H1 (cell line): Measurements from ENCODE around the gene MXRA7. TPM values are rescaled to one million over a fixed set of nuclear protein-coding genes. Genes with fewer than 3 reads are reported as not detected.

Experiments
- CTCF ChIA-PET: fragments of 300-600 bp; sonication (Branson Sonifier 250); formaldehyde crosslinking; loops from one replicate; lab custom pipeline; 2021; ENCODE audit not compliant: partially characterized antibody; lab: Charles Lee
- POLR2A ChIA-PET: fragments of 300-600 bp; sonication (Branson Sonifier 250); formaldehyde crosslinking; loops from one replicate; lab custom pipeline; 2021; ENCODE audit warnings: inconsistent platforms; ENCODE audit not compliant: partially characterized antibody; lab: Charles Lee
- DNase-seq, 2 experiments: peaks; one replicate each; pipeline versions ENCODE4 v3.0.0 to v3.0.0-alpha.2; 2010 to 2022; ENCODE audit warnings: low spot score in 2 of 2, low read depth in 1 of 2, mixed read lengths in 1 of 2
- FAIRE-seq: peaks from 2 replicates; lab custom pipeline; 2011; peaks lifted over from hg19 to GRCh38; lab: Jason Lieb, UNC
- H2AFZ ChIP-seq: 2 replicates; pipeline ENCODE4 v1.8.1; 2012; ENCODE audit warnings: low read length, inconsistent platforms
- H2AK5ac ChIP-seq: 2 replicates; pipeline ENCODE4 v1.6.1; 2013; ENCODE audit warnings: low read depth, low read length
- H2BK120ac ChIP-seq: replicated peaks from 2 replicates; pipeline ENCODE3; 2013; ENCODE audit warnings: low read depth, low read length, inconsistent platforms
- H2BK12ac ChIP-seq: 2 replicates; pipeline ENCODE4 v1.6.1; 2013; ENCODE audit warnings: low read depth, low read length
- H2BK15ac ChIP-seq: 2 replicates; pipeline ENCODE4 v1.6.1; 2013; ENCODE audit warnings: low read length
- H2BK20ac ChIP-seq: 2 replicates; pipeline ENCODE4 v1.6.1; 2013; ENCODE audit warnings: low read length
- H2BK5ac ChIP-seq: 2 replicates; pipeline ENCODE4 v1.6.1; 2013; ENCODE audit warnings: low read depth, low read length
- H3K14ac ChIP-seq: 2 replicates; pipeline ENCODE4 v1.6.1; 2013; ENCODE audit warnings: inconsistent platforms; ENCODE audit not compliant: insufficient read length
- H3K18ac ChIP-seq: 2 replicates; pipeline ENCODE4 v1.6.1; 2013; ENCODE audit warnings: low read length; ENCODE audit errors: extremely low read depth
- H3K23ac ChIP-seq: 2 replicates; pipeline ENCODE4 v1.6.1; 2013; ENCODE audit warnings: inconsistent platforms; ENCODE audit not compliant: insufficient read length
- H3K23me2 ChIP-seq: 2 replicates; pipeline ENCODE4 v1.6.1; 2013; ENCODE audit warnings: low read depth, low read length
- H3K27ac ChIP-seq: 2 replicates; pipeline ENCODE4 v1.6.1; 2011; ENCODE audit warnings: low read depth, low read length, inconsistent platforms
- H3K27me3 ChIP-seq, 4 experiments: replicated peaks in 1 of 4; 1 replicate in 1 of 4; 2 replicates in 3 of 4; pipeline versions ENCODE4 v1.6.1 to v1.8.1; 2011 to 2013; ENCODE audit warnings: low read length in 3 of 4, mild to moderate bottlenecking in 3 of 4, inconsistent platforms in 2 of 4, mixed read lengths in 2 of 4, moderate library complexity in 1 of 4; ENCODE audit not compliant: control insufficient read depth in 3 of 4, insufficient read depth in 3 of 4; ENCODE audit errors: extremely low read depth in 1 of 4
- H3K36me3 ChIP-seq, 4 experiments: 2 replicates each; pipeline versions ENCODE4 v1.6.1 to v1.8.1; 2011 to 2013; ENCODE audit warnings: mild to moderate bottlenecking in 4 of 4, low read length in 3 of 4, moderate library complexity in 2 of 4, control low read depth in 1 of 4, inconsistent platforms in 1 of 4; ENCODE audit not compliant: insufficient read depth in 4 of 4, control insufficient read depth in 2 of 4
- H3K4ac ChIP-seq: replicated peaks from 2 replicates; pipeline ENCODE3; 2013; ENCODE audit warnings: low read length, low read depth, mixed read lengths, inconsistent platforms; ENCODE audit not compliant: insufficient read length
- H3K4me1 ChIP-seq, 4 experiments: replicated peaks in 1 of 4; 1 replicate in 1 of 4; 2 replicates in 3 of 4; pipeline versions ENCODE4 v1.6.1 to v1.8.1; 2011 to 2013; ENCODE audit warnings: low read length in 3 of 4, inconsistent platforms in 2 of 4, mixed read lengths in 1 of 4; ENCODE audit not compliant: insufficient read depth in 4 of 4, control insufficient read depth in 3 of 4
- H3K4me2 ChIP-seq, 2 experiments: 2 replicates each; pipeline versions ENCODE4 v1.6.1 to v1.8.1; 2011 to 2013; ENCODE audit warnings: low read depth in 2 of 2, low read length in 2 of 2, control low read depth in 1 of 2, inconsistent platforms in 1 of 2, mild to moderate bottlenecking in 1 of 2; ENCODE audit not compliant: insufficient read depth in 1 of 2
- H3K4me3 ChIP-seq, 4 experiments: fragments of 200-600, 300-600 bp in 1 of 4; sonication (generic), shearing (Covaris generic), sonication (Bioruptor Twin) in 1 of 4; 2 replicates each; pipeline versions ENCODE4 v1.5.1 to v1.8.1; 2011 to 2016; ENCODE audit warnings: low read length in 4 of 4, low read depth in 3 of 4, control low read depth in 2 of 4, inconsistent platforms in 2 of 4, mild to moderate bottlenecking in 2 of 4, mixed read lengths in 1 of 4, moderate library complexity in 1 of 4; ENCODE audit not compliant: insufficient read depth in 2 of 4; ENCODE audit errors: extremely low read depth in 1 of 4
- H3K56ac ChIP-seq: replicated peaks from 2 replicates; pipeline ENCODE3; 2013; ENCODE audit warnings: low read depth, mild to moderate bottlenecking, mixed read lengths, low read length, inconsistent platforms; ENCODE audit not compliant: insufficient read length
- H3K79me1 ChIP-seq: 2 replicates; pipeline ENCODE4 v1.6.1; 2013; ENCODE audit warnings: low read depth, low read length, control low read depth
- H3K79me2 ChIP-seq, 2 experiments: 2 replicates each; pipeline versions ENCODE4 v1.6.1 to v1.8.1; 2012 to 2013; ENCODE audit warnings: low read length in 2 of 2, mild to moderate bottlenecking in 2 of 2, inconsistent platforms in 1 of 2; ENCODE audit not compliant: insufficient read depth in 2 of 2, control insufficient read depth in 1 of 2
- H3K9ac ChIP-seq, 4 experiments: replicated peaks in 1 of 4; 1 replicate in 1 of 4; 2 replicates in 3 of 4; pipeline versions ENCODE4 v1.6.1 to v1.8.1; 2011 to 2013; ENCODE audit warnings: low read depth in 3 of 4, low read length in 3 of 4, control low read depth in 2 of 4, mild to moderate bottlenecking in 2 of 4, moderate library complexity in 2 of 4, inconsistent platforms in 1 of 4; ENCODE audit errors: extremely low read depth in 1 of 4
- H3K9me3 ChIP-seq, 2 experiments: 2 replicates each; pipeline versions ENCODE4 v1.6.1 to v1.8.1; 2012 to 2013; ENCODE audit warnings: mild to moderate bottlenecking in 2 of 2, moderate library complexity in 2 of 2, control low read depth in 1 of 2, inconsistent platforms in 1 of 2, low read depth in 1 of 2, low read length in 1 of 2, mixed read lengths in 1 of 2; ENCODE audit not compliant: insufficient read depth in 2 of 2
- H4K20me1 ChIP-seq, 2 experiments: replicated peaks in 1 of 2; 2 replicates each; pipeline versions ENCODE3 to v1.8.1; 2011 to 2013; ENCODE audit warnings: inconsistent platforms in 2 of 2, low read length in 2 of 2, mild to moderate bottlenecking in 1 of 2; ENCODE audit not compliant: insufficient read depth in 2 of 2, control insufficient read depth in 1 of 2
- H4K5ac ChIP-seq: 2 replicates; pipeline ENCODE4 v1.6.1; 2013; ENCODE audit warnings: low read length, low read depth, mixed read lengths, inconsistent platforms; ENCODE audit not compliant: insufficient read length
- H4K8ac ChIP-seq: 2 replicates; pipeline ENCODE4 v1.8.0; 2013; ENCODE audit warnings: mild to moderate bottlenecking, moderate library complexity, low read length, inconsistent platforms; ENCODE audit not compliant: insufficient read depth; ENCODE audit errors: extremely low read depth
- H4K91ac ChIP-seq: replicated peaks from 2 replicates; pipeline ENCODE3; 2013; ENCODE audit warnings: low read length, mixed read lengths, inconsistent platforms; ENCODE audit not compliant: insufficient read length
- EP300 ChIP-seq, 2 experiments: IDR thresholded peaks; 1 replicate in 1 of 2; 2 replicates in 1 of 2; pipeline ENCODE4 v1.6.1; 2011 to 2012; ENCODE audit warnings: low read depth in 2 of 2, low read length in 2 of 2, mild to moderate bottlenecking in 2 of 2, borderline replicate concordance in 1 of 2, inconsistent platforms in 1 of 2, moderate library complexity in 1 of 2
- GTF2F1 ChIP-seq: IDR thresholded peaks from 2 replicates; pipeline ENCODE4 v1.6.1; 2012; ENCODE audit warnings: low read depth, low read length, improper control_type of control experiment, borderline replicate concordance
- NANOG ChIP-seq: IDR thresholded peaks from 2 replicates; pipeline ENCODE4 v1.6.1; 2011; ENCODE audit warnings: low read length, low read depth, mild to moderate bottlenecking, inconsistent platforms; ENCODE audit not compliant: insufficient read depth, poor library complexity, severe bottlenecking
- whole genome bisulfite sequencing, 2 experiments: shearing (Covaris generic) in 1 of 2; methylation state at CpG; one replicate each; pipeline versions ENCODE4 v1.1.6 to v1.1.7; 2013 to 2015; ENCODE audit warnings: low lambda C conversion rate in 2 of 2, mixed read lengths in 2 of 2, inconsistent platforms in 1 of 2, low coverage in 1 of 2, missing lambda C conversion rate in 1 of 2; ENCODE audit not compliant: insufficient replicate concordance in 2 of 2, insufficient coverage in 1 of 2, insufficient read length in 1 of 2; ENCODE audit errors: extremely low coverage in 1 of 2, missing lambda C conversion rate in 1 of 2; 5-methylcytosine and 5-hydroxymethylcytosine counted together
- polyA plus RNA-seq, 7 experiments: library from polyadenylated mRNA; depleted of rRNA in 3 of 7; stranded (reverse) in 5 of 7; unstranded in 2 of 7; fragments of >200 nt in 5 of 7; fragments of 200-250 nt in 2 of 7; gene quantifications; 1 replicate in 5 of 7; 2 replicates in 1 of 7; 4 replicates in 1 of 7; pipeline versions ENCODE4 v1.2.1 to v1.2.3, GENCODE V29; 2011 to 2013; ENCODE audit warnings: missing spikeins in 2 of 7, mixed read lengths in 2 of 7
- total RNA-seq: library from RNA; stranded (reverse); fragmentation: NEBNext Ultra II Directional; extraction: Animal tissue kit (Norgen Biotek cat#: 25700); gene quantifications from 2 replicates; pipeline ENCODE4 v1.2.1, GENCODE V29; 2021

Gene MXRA7
- total and polyA plus RNA-seq, 2 of the 8 experiments (the other 6 are each of a cell fraction or from before 2014, with no cell fraction given) = 17.8 to 26.6 TPM

- TF ChIP-seq GTF2F1 = no peak
- no peak for TF ChIP-seq EP300 (IDR thresholded peaks at IDR 0.05; ENCODE audit: borderline replicate concordance in 1 of 2, low read depth in 2 of 2, low read length in 2 of 2)
- TF ChIP-seq NANOG = no peak
These were observed 13.7 kb downstream of the MXRA7 start for GRCh38 chr17:76696763-76697701.

More at GRCh38 chr17:76696763-76697701, 13.7 kb downstream of the MXRA7 start:
- H3K36me3 ChIP-seq = no peaks in the 10 kb centered on the region
- H2BK15ac ChIP-seq = peak overlapping the region; percentile 29; the same call in 1 of the 2 replicates
- H3K4me1 ChIP-seq = peaks cover 0 to 29% (median 23%) of the 10 kb centered on the region in 4 experiments; a peak in 6 of 7 replicates
- no peak overlapping the region for H2AFZ ChIP-seq
- no peak overlapping the region for H2BK20ac ChIP-seq
- peak overlapping the region; percentile 33 for H2BK120ac ChIP-seq
- no peaks in the 10 kb centered on the region for H3K79me2 ChIP-seq
- H3K4me3 ChIP-seq = no peak overlapping the region
- H4K8ac ChIP-seq = no peak overlapping the region
- no peak overlapping the region for H3K23ac ChIP-seq
- H3K9me3 ChIP-seq = no peaks in the 10 kb centered on the region
- H2BK5ac ChIP-seq = no peak overlapping the region; the same call in 1 of the 2 replicates
- no peak overlapping the region for H4K5ac ChIP-seq
- peaks cover 3% of the 10 kb centered on the region; the same call in 1 of the 2 replicates for H3K79me1 ChIP-seq
- DNase-seq (no peak), FAIRE-seq (no peak)
- peak overlapping the region; percentile 6; the same call in 1 of the 2 replicates for H2BK12ac ChIP-seq
- no peak overlapping the region for H3K9ac ChIP-seq
- H4K20me1 ChIP-seq = no peaks in the 10 kb centered on the region
- H3K56ac ChIP-seq = no peak overlapping the region
- H3K4me2 ChIP-seq = peak overlapping the region; percentile 28 to 36; a peak in 2 of 4 replicates
- H4K91ac ChIP-seq = no peak overlapping the region
- 87% methylated on average over 22 of the region's 25 CpGs; no CpG with 5 or more reads in 1 of the 2 experiments for WGBS, 2 experiments
- no peaks in the 10 kb centered on the region for H3K27me3 ChIP-seq
- ChIA-PET CTCF (interaction anchor here (0.7 to 5.6 kb wide), 11 partner anchors 8 to 1300 kb away, joined by 3 to 43 read pairs (median 3); partner anchors contain the start of gene MXRA7), POLR2A (interaction anchor here (0.5 to 1.6 kb wide), 8 partner anchors 10 to 140 kb away, joined by 3 to 7 read pairs (median 4); partner anchors contain the start of gene MXRA7)
- peak overlapping the region; percentile 78; the same call in 1 of the 2 replicates for H3K18ac ChIP-seq
- H3K27ac ChIP-seq = no peak overlapping the region
- no peak overlapping the region for H3K14ac ChIP-seq
- H2AK5ac ChIP-seq = 0 out of 2 replicates have a peak overlapping the region, but pooled peaks have one; percentile 16
- no peaks in the 10 kb centered on the region for H3K23me2 ChIP-seq
- H3K4ac ChIP-seq = no peak overlapping the region
